NCI-H748 (cell line): Measurements from ENCODE around the gene UST.
"Not testable (repeated sequence)": the region's sequence is repeated elsewhere in the genome, so short reads cannot be mapped to it uniquely, and the experiment has no call there.

ENCODE experiments used
- DNase-seq: peaks from one replicate; lab custom pipeline; 2025; ENCODE audit not compliant: unreplicated experiment; lab: John Stamatoyannopoulos, UW

The UST gene

GRCh38 chr6:148998704-148999103 lies 251.9 kb downstream of the UST start:
- no peak for DNase-seq

GRCh38 chr6:148999501-148999900 lies 252.7 kb downstream of the UST start:
- DNase-seq: no peak

GRCh38 chr6:148999929-149000468 lies 253.2 kb downstream of the UST start:
- DNase-seq: no peak

- DNase-seq: no peak
Observed at GRCh38 chr6:149001422-149001821, 254.6 kb downstream of the UST start.

- no peak for DNase-seq
Observed at GRCh38 chr6:149003560-149003959, 256.7 kb downstream of the UST start.

- DNase-seq: no peak
Observed at GRCh38 chr6:149004664-149005063, 257.8 kb downstream of the UST start.

GRCh38 chr6:149006236-149006635 lies 259.4 kb downstream of the UST start:
- not testable (repeated sequence) for DNase-seq

GRCh38 chr6:149006671-149007070 lies 259.8 kb downstream of the UST start:
- DNase-seq: no peak

GRCh38 chr6:149007846-149008245 lies 261.0 kb downstream of the UST start:
- no peak for DNase-seq

GRCh38 chr6:149008741-149009140 lies 261.9 kb downstream of the UST start:
- DNase-seq: no peak

GRCh38 chr6:149012040-149012545 lies 265.3 kb downstream of the UST start:
- DNase-seq: no peak

- DNase-seq: no peak
Observed at GRCh38 chr6:149013586-149014344, 266.9 kb downstream of the UST start.

- DNase-seq: no peak
Observed at GRCh38 chr6:149014631-149015534, 268.1 kb downstream of the UST start.

GRCh38 chr6:149015535-149016525 lies 269.0 kb downstream of the UST start:
- no peak for DNase-seq

GRCh38 chr6:149016716-149017115 lies 269.9 kb downstream of the UST start:
- DNase-seq: no peak

- DNase-seq: no peak
Observed at GRCh38 chr6:149020319-149020718, 273.5 kb downstream of the UST start.

- DNase-seq: no peak
Observed at GRCh38 chr6:149024361-149024760, 277.5 kb downstream of the UST start.

GRCh38 chr6:149025061-149025460 lies 278.2 kb downstream of the UST start:
- DNase-seq: no peak

GRCh38 chr6:149026530-149026942 lies 279.7 kb downstream of the UST start:
- DNase-seq: peak; percentile 83

- DNase-seq: no peak
Observed at GRCh38 chr6:149027484-149027883, 280.7 kb downstream of the UST start.
